Muscle layer of duodenum (tissue), 2 donors: Measurements from ENCODE around the gene HNRNPF.

Experiments used
- H3K27ac ChIP-seq: one replicate; pipeline ENCODE4 v1.7.0; 2013; ENCODE audit warnings: mild to moderate bottlenecking, low read length
- H3K27me3 ChIP-seq: one replicate; pipeline ENCODE4 v1.7.0; 2013; ENCODE audit warnings: low read depth, mild to moderate bottlenecking, control low read depth, low read length
- H3K36me3 ChIP-seq, 2 donors: one replicate each; pipeline ENCODE4 v1.7.0; 2013; ENCODE audit warnings: low read length in 2 of 2, control low read depth in 1 of 2, mild to moderate bottlenecking in 1 of 2; ENCODE audit not compliant: insufficient read depth in 2 of 2, control insufficient read depth in 1 of 2
- H3K4me1 ChIP-seq, 2 donors: one replicate each; pipeline ENCODE4 v1.7.0; 2013; ENCODE audit warnings: low read length in 2 of 2, mild to moderate bottlenecking in 2 of 2, control low read depth in 1 of 2, moderate library complexity in 1 of 2; ENCODE audit not compliant: insufficient read depth in 2 of 2, control insufficient read depth in 1 of 2
- H3K4me3 ChIP-seq, 2 donors: one replicate each; pipeline ENCODE4 v1.7.0; 2013; ENCODE audit warnings: low read length in 2 of 2, low read depth in 1 of 2, mild to moderate bottlenecking in 1 of 2
- H3K9me3 ChIP-seq, 2 donors: one replicate each; pipeline ENCODE4 v1.7.0; 2013; ENCODE audit warnings: low read length in 2 of 2, control low read depth in 1 of 2, mild to moderate bottlenecking in 1 of 2; ENCODE audit not compliant: control insufficient read depth in 1 of 2
- donor health status: healthy.

Gene HNRNPF

GRCh38 chr10:43385412-43386004 lies 23.5 kb downstream of the HNRNPF start:
- peaks cover 43 to 50% of the 10 kb centered on the region in 2 donors for H3K36me3 ChIP-seq
- H3K4me3 ChIP-seq: no peak overlapping the region
- H3K4me1 ChIP-seq: peaks cover 0 to 7% of the 10 kb centered on the region in 2 donors

GRCh38 chr10:43384252-43385221 lies 24.4 kb downstream of the HNRNPF start:
- H3K27me3 ChIP-seq: no peaks in the 10 kb centered on the region
- no peak overlapping the region for H3K27ac ChIP-seq
- H3K4me1 ChIP-seq: no peaks in the 10 kb centered on the region
- H3K4me3 ChIP-seq: no peak overlapping the region
- no peaks in the 10 kb centered on the region for H3K9me3 ChIP-seq
- H3K36me3 ChIP-seq: peaks cover 33 to 41% of the 10 kb centered on the region in 2 donors

More at GRCh38 chr10:43385412-43386004, 23.5 kb downstream of the HNRNPF start:
- H3K27me3 ChIP-seq: no peaks in the 10 kb centered on the region
- no peak overlapping the region for H3K27ac ChIP-seq
- no peaks in the 10 kb centered on the region for H3K9me3 ChIP-seq

GRCh38 chr10:43383204-43383971 lies 25.6 kb downstream of the HNRNPF start:
- Histone ChIP-seq H3K27me3 (no peaks in the 10 kb centered on the region), H3K4me1 (no peaks in the 10 kb centered on the region), H3K27ac (no peak overlapping the region), H3K36me3 (peaks cover 24 to 32% of the 10 kb centered on the region in 2 donors), H3K9me3 (no peaks in the 10 kb centered on the region), H3K4me3 (no peak overlapping the region)

- no peak overlapping the region for H3K27ac ChIP-seq
- H3K27me3 ChIP-seq: no peaks in the 10 kb centered on the region
- H3K4me3 ChIP-seq: no peak overlapping the region
- H3K9me3 ChIP-seq: no peaks in the 10 kb centered on the region
- H3K36me3 ChIP-seq: peaks cover 0 to 9% of the 10 kb centered on the region in 2 donors
- no peaks in the 10 kb centered on the region for H3K4me1 ChIP-seq
Measured at GRCh38 chr10:43380610-43381222, 28.3 kb downstream of the HNRNPF start.

GRCh38 chr10:43377424-43377883 lies 31.5 kb downstream of the HNRNPF start:
- no peaks in the 10 kb centered on the region for H3K36me3 ChIP-seq
- no peaks in the 10 kb centered on the region for H3K27me3 ChIP-seq
- H3K4me3 ChIP-seq: no peak overlapping the region
- H3K4me1 ChIP-seq: no peaks in the 10 kb centered on the region
- no peaks in the 10 kb centered on the region for H3K9me3 ChIP-seq
- H3K27ac ChIP-seq: no peak overlapping the region

- Histone ChIP-seq H3K4me3 (no peak overlapping the region), H3K36me3 (no peaks in the 10 kb centered on the region), H3K9me3 (no peaks in the 10 kb centered on the region), H3K4me1 (no peaks in the 10 kb centered on the region), H3K27ac (no peak overlapping the region), H3K27me3 (no peaks in the 10 kb centered on the region)
Measured at GRCh38 chr10:43376828-43377423, 32.1 kb downstream of the HNRNPF start.

GRCh38 chr10:43376046-43376635 lies 32.8 kb downstream of the HNRNPF start:
- Histone ChIP-seq H3K4me3 (no peak overlapping the region), H3K36me3 (no peaks in the 10 kb centered on the region), H3K27me3 (no peaks in the 10 kb centered on the region), H3K27ac (no peak overlapping the region), H3K4me1 (no peaks in the 10 kb centered on the region), H3K9me3 (no peaks in the 10 kb centered on the region)

- no peaks in the 10 kb centered on the region for H3K9me3 ChIP-seq
- H3K27me3 ChIP-seq: no peaks in the 10 kb centered on the region
- H3K27ac ChIP-seq: no peak overlapping the region
- H3K4me1 ChIP-seq: no peaks in the 10 kb centered on the region
- no peak overlapping the region for H3K4me3 ChIP-seq
- H3K36me3 ChIP-seq: no peaks in the 10 kb centered on the region
Measured at GRCh38 chr10:43375401-43376020, 33.5 kb downstream of the HNRNPF start.

- Histone ChIP-seq H3K9me3 (no peaks in the 10 kb centered on the region), H3K4me1 (no peaks in the 10 kb centered on the region), H3K36me3 (no peaks in the 10 kb centered on the region), H3K4me3 (no peak overlapping the region), H3K27me3 (no peaks in the 10 kb centered on the region), H3K27ac (no peak overlapping the region)
Measured at GRCh38 chr10:43374194-43374593, 34.8 kb downstream of the HNRNPF start.

GRCh38 chr10:43373461-43373860 lies 35.5 kb downstream of the HNRNPF start:
- Histone ChIP-seq H3K9me3 (no peaks in the 10 kb centered on the region), H3K4me3 (no peak overlapping the region), H3K27ac (no peak overlapping the region), H3K4me1 (no peaks in the 10 kb centered on the region), H3K36me3 (no peaks in the 10 kb centered on the region), H3K27me3 (no peaks in the 10 kb centered on the region)
